Suprapubic skin (tissue), 4 donors: Measurements from ENCODE around the gene TENT4A.

Experiments
- POLR2A ChIP-seq, 2 donors: fragments of 450-650 bp; IDR thresholded peaks; one replicate each; pipeline ENCODE4 v1.6.1; 2017; ENCODE audit warnings: antibody characterized with exemption in 2 of 2, mild to moderate bottlenecking in 2 of 2, moderate library complexity in 2 of 2
- POLR2AphosphoS5 ChIP-seq, 3 donors: sonication (generic); formaldehyde crosslinking; IDR thresholded peaks; one replicate each; pipeline ENCODE4 v1.6.1; 2017; ENCODE audit warnings: antibody characterized with exemption in 3 of 3
- TF ChIP-seq, protein P1 (sequence below), 2 donors: fragments of 200-600 bp in 1 of 2; fragments of 450-650 bp in 1 of 2; sonication (generic) in 1 of 2; IDR thresholded peaks; one replicate each; pipeline ENCODE4 v1.5.1; 2016 to 2019; ENCODE audit warnings: antibody characterized with exemption in 2 of 2, mild to moderate bottlenecking in 1 of 2, moderate library complexity in 1 of 2

DNA sequence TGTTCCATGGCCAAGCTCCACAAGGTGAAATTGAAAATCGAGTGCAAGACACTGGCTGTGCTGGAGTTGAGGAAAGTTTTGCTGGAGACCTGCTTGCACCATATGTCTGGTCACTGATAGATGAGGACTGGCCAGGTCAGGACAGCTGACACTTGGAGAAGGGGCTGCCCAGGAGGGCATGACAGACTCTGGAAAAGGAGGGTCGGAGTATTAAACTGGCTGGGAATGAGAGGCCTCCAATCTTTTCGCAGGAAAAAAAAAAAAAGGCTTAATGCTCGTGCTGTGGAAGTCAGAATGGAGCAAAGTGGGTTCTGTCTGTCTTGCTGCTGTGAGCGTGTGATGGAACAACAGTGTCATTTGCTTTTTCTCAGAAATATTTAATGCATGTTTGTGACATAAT lies 5.5 kb downstream of the TENT4A start:
- TF ChIP-seq, protein P1, sequence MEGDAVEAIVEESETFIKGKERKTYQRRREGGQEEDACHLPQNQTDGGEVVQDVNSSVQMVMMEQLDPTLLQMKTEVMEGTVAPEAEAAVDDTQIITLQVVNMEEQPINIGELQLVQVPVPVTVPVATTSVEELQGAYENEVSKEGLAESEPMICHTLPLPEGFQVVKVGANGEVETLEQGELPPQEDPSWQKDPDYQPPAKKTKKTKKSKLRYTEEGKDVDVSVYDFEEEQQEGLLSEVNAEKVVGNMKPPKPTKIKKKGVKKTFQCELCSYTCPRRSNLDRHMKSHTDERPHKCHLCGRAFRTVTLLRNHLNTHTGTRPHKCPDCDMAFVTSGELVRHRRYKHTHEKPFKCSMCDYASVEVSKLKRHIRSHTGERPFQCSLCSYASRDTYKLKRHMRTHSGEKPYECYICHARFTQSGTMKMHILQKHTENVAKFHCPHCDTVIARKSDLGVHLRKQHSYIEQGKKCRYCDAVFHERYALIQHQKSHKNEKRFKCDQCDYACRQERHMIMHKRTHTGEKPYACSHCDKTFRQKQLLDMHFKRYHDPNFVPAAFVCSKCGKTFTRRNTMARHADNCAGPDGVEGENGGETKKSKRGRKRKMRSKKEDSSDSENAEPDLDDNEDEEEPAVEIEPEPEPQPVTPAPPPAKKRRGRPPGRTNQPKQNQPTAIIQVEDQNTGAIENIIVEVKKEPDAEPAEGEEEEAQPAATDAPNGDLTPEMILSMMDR (IDR thresholded peaks at IDR 0.05), result no peak
- no peak for TF ChIP-seq POLR2A (IDR thresholded peaks at IDR 0.05)
- no peak for TF ChIP-seq POLR2AphosphoS5 (IDR thresholded peaks at IDR 0.05)
